Measurements from ENCODE around the gene RNF213. TPM values are rescaled to one million over a fixed set of nuclear protein-coding genes. Genes with fewer than 3 reads are reported as not detected.
"Not testable (repeated sequence)": the region's sequence is repeated elsewhere in the genome, so short reads cannot be mapped to it uniquely, and the experiment has no call there.

Gene RNF213
- total RNA-seq, 2 donors from 2014 or later, result 415 to 602 TPM

DNA sequence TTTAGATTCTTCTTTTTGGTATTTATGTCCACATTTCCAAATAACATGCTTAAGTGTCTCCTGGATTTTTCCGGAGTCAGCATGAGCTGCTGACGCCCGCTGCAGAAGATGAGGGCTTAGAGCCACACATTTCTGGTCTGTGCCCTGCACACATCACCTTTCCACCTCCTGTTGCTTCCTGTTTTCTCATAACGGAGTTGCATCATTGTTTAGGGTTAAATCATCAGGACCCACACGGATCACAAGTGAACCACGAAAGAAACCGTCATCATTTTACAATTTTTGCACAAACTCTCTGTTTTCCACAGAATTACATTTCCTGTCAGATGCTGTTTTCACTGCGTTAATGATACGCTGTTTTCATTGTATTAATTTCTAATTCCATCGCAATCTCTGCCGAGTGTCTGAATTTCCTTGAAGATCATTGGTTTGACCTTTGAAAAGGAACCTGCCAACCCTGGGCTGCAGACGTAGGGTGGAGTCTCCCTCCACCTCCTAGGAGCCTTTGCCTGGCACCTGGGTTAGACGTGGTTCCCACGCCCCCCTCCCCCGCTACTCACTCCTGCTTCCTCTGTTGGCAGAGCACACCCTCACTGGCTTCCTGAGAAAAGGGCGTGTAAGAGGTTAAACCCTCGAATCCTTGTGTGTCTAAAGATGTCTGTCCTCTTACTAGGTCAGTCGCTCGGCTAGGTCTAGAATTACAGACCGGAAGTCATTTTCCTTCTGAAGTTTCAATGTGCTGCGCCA is 68.2 kb downstream of the RNF213 start:
- H3K27ac Mint-ChIP-seq, result peak overlapping the region; percentile 31 to 83
- H3K9me3 Mint-ChIP-seq, result no peaks in the 10 kb centered on the region
- peaks cover 41 to 83% of the 10 kb centered on the region in 2 donors for H3K36me3 Mint-ChIP-seq
- ATAC-seq (peak in 1 of 2 donors; percentile 26), DNase-seq (ENCODE audit: low spot score in 2 of 2) (no peak)

DNA sequence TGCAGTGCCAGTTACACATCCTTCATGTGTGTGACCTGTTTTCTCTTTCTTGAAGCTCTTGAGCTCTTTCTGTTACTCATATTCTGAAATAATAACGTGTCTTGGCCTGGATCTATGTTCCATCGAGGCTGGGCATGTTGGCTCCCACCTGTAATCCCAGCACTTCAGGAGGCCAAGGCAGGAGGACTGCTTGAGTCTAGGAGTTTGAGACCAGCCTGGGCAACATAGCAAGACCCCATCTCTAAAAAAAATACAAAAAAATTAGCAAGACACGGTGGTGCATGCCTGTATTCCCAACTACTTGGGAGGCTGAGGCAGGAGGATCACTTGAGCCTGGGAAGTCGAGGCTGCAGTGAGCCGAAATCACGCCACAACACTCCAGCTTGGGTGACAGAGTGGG is 68.8 kb downstream of the RNF213 start:
- H3K36me3 Mint-ChIP-seq, result peaks cover 41 to 77% of the 10 kb centered on the region in 2 donors
- ATAC-seq; DNase-seq (ENCODE audit: low spot score in 2 of 2); H3K9me3 Mint-ChIP-seq: not testable (repeated sequence)
- peak overlapping the region in 1 of 2 donors; percentile 83 for H3K27ac Mint-ChIP-seq

DNA sequence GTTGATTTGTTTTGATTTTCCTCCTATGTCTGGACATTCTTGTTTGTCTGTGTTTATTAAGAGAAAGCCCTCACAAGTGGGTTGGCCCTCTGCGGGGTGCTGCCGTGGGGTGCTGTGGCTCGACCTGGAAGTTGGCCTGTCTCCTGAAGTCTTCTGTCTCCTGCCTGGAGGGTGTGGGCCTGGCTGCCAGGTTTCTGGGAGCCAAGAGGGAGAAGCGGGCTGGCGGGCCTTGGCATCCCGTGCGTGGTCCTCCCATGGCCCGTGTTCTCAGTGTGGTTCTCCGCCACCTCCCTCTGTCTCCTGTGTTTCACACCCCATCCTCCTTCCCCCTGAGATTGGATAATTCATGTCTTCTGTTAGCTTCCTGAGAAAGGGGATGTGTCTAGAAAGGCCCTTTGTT is 69.6 kb downstream of the RNF213 start:
- Mint-ChIP-seq H3K27ac (peak overlapping the region; percentile 67 to 81), H3K36me3 (peaks cover 39 to 75% of the 10 kb centered on the region in 2 donors)

DNA sequence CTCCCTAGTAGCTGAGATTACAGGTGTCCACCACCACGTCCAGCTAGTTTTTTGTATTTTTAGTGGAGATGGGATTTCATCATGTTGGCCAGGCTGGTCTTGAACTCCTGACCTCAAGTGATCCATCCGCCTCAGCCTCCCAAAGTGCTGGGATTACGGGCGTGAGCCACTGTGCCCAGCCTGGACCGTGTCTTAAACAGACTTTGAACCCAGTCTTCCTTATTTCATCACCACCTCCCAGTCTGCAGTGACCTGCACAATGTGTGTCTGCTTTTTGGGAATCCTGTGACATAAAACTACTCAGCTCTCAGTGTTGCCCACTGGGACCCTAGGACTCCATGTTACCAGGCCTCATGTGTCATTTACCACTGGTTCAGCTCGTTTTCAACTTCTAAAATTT is 70.3 kb downstream of the RNF213 start:
- not testable (repeated sequence) for H3K9me3 Mint-ChIP-seq; ATAC-seq; DNase-seq (ENCODE audit: low spot score in 2 of 2)
- Mint-ChIP-seq H3K36me3 (peaks cover 42 to 73% of the 10 kb centered on the region in 2 donors), H3K27ac (peak overlapping the region; percentile 67 to 81)

More for the DNA sequence above, 69.6 kb downstream of the RNF213 start:
- ATAC-seq, result no peak
- DNase-seq (ENCODE audit: low spot score in 2 of 2), result no peak
- H3K9me3 Mint-ChIP-seq, result no peaks in the 10 kb centered on the region

DNA sequence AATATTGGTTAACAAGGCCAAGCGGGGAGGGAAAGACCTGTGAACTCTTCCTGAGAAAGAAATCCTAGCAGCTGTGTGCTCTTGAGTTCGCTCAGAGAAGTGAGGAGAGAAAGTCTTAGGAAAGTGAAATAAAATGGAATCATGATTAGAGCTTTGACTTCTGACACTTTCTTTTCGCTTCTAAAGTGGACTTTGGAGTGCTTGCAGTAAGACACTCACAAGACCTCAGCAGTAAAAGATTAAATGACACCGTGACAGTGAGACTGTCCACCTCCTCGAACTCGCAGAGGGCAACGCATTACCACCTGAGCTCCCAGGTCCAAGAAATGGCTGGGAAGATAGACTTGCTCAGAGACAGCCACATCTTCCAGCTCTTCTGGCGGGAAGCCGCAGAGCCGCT is 71.2 kb downstream of the RNF213 start:
- H3K9me3 Mint-ChIP-seq, result no peaks in the 10 kb centered on the region
- ATAC-seq (no peak), DNase-seq (ENCODE audit: low spot score in 2 of 2) (no peak)
- peak overlapping the region; percentile 67 to 81 for H3K27ac Mint-ChIP-seq
- peaks cover 42 to 69% of the 10 kb centered on the region in 2 donors for H3K36me3 Mint-ChIP-seq

DNA sequence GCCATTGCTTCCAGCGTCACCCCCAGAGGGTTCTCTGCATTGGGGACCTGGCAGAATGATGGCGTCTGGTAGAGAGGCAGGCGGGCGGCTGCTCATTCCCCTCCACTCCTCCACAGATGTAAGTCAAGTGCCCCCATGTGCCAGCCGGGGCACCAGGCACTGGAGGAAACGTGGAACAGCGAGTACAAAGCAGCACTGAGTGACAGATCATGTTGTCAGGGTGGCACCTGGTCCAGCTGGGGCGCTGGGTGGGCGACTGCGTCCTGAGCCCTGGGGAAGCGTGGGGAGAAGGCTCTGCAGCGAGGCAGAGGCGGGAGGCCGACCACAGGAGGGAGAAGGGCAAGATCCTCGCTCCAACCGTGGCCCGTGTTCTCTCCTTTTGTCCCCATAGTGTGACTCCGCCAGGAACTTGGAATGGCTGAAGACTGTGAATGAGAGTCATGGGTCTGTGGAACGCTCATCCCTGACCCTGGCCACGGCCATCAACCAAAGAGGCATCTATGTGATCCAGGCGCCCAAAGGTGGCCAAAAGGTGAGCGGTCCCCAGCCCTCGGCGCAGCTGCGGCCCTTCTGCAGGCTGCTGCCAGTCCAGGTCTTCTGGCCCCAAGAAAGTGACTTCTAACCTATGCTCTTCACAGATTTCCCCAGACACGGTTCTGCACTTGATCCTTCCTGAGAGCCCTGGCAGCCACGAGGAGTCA is 76.7 kb downstream of the RNF213 start:
- ATAC-seq (no peak), DNase-seq (ENCODE audit: low spot score in 2 of 2) (no peak)
- H3K36me3 Mint-ChIP-seq, result peaks cover 9 to 21% of the 10 kb centered on the region in 2 donors
- H3K9me3 Mint-ChIP-seq, result no peaks in the 10 kb centered on the region
- peak overlapping the region in 1 of 2 donors; percentile 74 for H3K27ac Mint-ChIP-seq

DNA sequence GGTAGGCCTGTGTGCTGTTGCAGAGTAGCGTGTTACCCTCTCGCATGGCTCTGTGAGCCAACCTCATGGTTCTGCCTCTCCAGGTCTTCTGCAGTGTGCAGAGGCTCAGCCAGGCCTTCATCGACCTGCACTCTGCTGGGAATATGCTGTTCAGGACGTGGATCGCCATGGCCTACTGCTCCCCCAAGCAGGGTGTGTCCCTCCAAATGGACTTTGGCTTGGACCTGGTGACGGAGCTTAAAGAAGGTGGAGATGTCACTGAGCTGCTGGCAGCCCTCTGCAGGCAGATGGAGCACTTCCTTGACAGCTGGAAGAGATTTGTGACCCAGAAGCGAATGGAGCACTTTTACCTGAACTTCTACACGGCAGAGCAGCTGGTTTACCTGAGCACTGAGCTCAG is 78.5 kb downstream of the RNF213 start:
- DNase-seq (ENCODE audit: low spot score in 2 of 2), result no peak
- H3K36me3 Mint-ChIP-seq, result peaks cover 16 to 27% of the 10 kb centered on the region in 2 donors
- H3K27ac Mint-ChIP-seq, result peak overlapping the region; percentile 9 to 20
- H3K9me3 Mint-ChIP-seq, result no peaks in the 10 kb centered on the region
- ATAC-seq, result peak in 1 of 2 donors; percentile 8

DNA sequence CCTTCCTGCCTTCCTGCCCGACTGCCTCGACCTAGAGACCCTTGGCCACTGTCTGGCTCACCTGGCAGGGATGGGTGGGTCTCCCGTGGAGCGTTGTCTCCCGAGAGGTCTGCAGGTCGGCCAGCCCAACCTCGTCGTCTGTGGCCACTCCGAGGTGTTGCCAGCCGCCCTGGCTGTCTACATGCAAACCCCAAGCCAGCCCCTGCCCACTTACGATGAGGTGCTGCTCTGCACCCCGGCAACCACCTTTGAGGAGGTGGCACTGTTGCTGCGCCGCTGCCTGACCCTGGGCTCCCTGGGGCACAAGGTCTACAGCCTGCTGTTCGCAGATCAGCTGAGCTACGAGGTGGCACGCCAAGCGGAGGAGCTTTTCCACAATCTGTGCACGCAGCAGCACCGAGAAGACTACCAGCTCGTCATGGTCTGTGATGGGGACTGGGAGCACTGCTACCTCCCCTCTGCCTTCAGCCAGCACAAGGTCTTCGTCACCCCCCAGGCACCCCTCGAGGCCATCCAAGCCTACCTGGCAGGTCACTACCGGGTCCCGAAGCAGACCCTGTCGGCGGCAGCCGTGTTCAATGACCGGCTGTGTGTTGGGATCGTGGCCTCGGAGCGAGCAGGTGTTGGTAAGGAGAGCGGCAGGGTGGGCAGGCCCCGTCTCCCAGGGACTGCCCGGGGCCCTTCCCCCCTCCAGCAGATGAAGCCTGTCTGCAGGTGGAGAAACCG is 79.2 kb downstream of the RNF213 start:
- H3K27ac Mint-ChIP-seq, result peak overlapping the region in 1 of 2 donors; percentile 20
- peak in 1 of 2 donors; percentile 25 for ATAC-seq
- no peak for DNase-seq (ENCODE audit: low spot score in 2 of 2)
- H3K36me3 Mint-ChIP-seq, result peaks cover 23 to 32% of the 10 kb centered on the region in 2 donors
- no peaks in the 10 kb centered on the region for H3K9me3 Mint-ChIP-seq

DNA sequence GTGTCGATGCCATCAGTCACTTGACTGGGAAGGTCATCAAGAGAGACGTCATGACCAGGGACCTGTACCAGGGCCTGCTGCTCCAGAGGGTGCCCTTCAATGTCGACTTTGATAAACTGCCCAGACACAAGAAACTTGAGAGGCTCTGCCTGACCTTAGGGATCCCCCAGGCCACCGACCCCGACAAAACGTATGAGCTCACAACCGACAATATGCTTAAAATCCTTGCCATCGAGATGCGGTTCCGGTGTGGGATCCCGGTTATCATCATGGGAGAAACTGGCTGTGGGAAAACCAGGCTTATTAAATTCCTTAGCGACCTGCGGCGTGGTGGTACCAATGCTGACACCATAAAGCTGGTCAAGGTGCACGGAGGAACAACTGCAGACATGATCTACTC is 84.7 kb downstream of the RNF213 start:
- DNase-seq (ENCODE audit: low spot score in 2 of 2), result no peak
- peaks cover 53 to 56% of the 10 kb centered on the region in 2 donors for H3K36me3 Mint-ChIP-seq
- no peak overlapping the region for H3K27ac Mint-ChIP-seq
- ATAC-seq, result no peak
- no peaks in the 10 kb centered on the region for H3K9me3 Mint-ChIP-seq

DNA sequence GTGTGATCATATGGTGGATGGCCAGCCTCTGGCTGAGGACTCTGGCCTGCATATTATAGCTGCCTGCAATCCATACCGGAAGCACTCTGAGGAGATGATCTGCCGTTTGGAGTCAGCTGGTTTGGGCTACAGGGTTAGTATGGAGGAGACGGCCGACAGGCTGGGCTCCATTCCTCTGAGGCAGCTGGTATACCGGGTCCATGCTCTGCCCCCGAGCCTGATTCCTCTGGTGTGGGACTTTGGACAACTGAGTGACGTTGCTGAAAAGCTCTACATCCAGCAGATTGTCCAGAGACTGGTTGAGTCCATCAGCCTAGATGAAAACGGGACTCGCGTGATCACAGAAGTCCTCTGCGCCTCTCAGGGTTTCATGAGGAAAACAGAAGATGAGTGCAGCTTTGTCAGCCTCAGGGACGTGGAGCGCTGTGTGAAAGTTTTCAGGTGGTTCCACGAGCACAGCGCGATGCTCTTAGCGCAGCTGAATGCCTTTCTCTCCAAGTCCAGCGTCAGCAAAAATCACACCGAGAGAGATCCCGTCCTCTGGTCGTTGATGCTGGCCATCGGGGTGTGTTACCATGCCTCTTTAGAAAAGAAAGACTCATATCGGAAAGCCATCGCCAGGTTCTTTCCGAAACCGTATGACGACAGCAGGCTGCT is 85.3 kb downstream of the RNF213 start:
- peaks cover 53 to 62% of the 10 kb centered on the region in 2 donors for H3K36me3 Mint-ChIP-seq
- no peak overlapping the region for H3K27ac Mint-ChIP-seq
- DNase-seq (ENCODE audit: low spot score in 2 of 2) (no peak), ATAC-seq (no peak)
- no peaks in the 10 kb centered on the region for H3K9me3 Mint-ChIP-seq

DNA sequence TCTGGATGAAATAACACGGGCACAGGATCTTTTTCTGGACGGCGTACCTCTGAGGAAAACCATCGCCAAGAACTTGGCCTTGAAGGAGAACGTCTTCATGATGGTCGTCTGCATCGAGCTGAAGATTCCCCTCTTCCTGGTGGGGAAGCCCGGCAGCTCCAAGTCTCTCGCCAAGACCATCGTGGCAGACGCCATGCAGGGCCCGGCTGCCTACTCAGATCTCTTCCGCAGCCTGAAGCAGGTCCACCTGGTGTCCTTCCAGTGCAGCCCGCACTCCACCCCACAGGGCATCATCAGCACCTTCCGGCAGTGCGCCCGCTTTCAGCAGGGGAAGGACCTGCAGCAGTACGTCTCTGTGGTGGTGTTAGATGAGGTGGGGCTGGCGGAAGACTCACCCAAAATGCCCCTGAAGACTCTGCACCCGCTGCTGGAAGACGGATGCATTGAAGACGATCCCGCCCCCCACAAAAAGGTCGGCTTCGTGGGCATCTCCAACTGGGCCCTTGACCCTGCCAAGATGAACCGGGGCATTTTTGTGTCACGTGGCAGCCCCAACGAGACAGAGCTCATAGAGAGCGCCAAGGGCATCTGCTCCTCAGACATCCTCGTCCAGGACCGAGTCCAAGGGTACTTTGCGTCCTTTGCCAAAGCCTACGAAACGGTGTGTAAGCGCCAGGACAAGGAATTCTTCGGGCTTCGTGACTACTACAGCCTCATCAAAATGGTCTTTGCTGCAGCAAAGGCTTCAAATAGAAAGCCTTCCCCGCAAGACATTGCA is 86.0 kb downstream of the RNF213 start:
- no peaks in the 10 kb centered on the region for H3K9me3 Mint-ChIP-seq
- ATAC-seq (peak in 1 of 2 donors; percentile 7), DNase-seq (ENCODE audit: low spot score in 2 of 2) (no peak)
- peak overlapping the region in 1 of 2 donors; percentile 44 for H3K27ac Mint-ChIP-seq
- H3K36me3 Mint-ChIP-seq, result peaks cover 53 to 60% of the 10 kb centered on the region in 2 donors

DNA sequence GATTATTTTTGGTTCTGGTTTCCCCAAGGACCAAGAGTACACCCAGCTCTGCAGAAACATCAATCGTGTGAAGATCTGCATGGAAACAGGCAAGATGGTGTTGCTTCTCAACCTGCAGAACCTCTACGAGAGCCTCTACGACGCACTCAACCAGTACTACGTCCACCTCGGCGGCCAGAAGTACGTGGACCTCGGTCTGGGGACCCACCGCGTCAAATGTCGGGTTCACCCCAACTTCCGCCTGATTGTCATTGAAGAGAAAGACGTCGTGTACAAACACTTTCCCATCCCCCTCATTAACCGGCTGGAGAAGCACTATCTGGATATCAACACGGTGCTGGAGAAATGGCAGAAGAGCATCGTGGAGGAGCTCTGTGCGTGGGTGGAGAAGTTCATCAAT is 86.9 kb downstream of the RNF213 start:
- H3K27ac Mint-ChIP-seq, result peak overlapping the region in 1 of 2 donors; percentile 94
- ATAC-seq, result no peak
- no peaks in the 10 kb centered on the region for H3K9me3 Mint-ChIP-seq
- H3K36me3 Mint-ChIP-seq, result peaks cover 58 to 65% of the 10 kb centered on the region in 2 donors
- DNase-seq (ENCODE audit: low spot score in 2 of 2), result no peak

DNA sequence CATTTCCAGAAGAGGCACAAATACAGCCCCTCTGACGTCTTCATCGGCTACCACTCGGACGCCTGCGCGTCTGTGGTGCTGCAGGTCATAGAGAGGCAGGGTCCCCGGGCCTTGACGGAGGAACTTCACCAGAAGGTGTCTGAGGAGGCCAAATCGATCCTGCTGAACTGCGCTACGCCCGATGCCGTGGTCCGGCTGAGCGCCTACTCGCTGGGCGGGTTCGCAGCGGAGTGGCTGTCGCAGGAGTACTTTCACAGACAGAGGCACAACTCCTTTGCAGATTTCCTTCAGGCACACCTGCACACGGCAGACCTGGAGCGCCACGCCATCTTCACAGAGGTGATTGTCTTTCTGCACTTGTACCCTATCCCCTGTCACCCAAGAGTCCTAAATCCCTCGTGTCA is 87.3 kb downstream of the RNF213 start:
- peaks cover 62 to 66% of the 10 kb centered on the region in 2 donors for H3K36me3 Mint-ChIP-seq
- peak overlapping the region in 1 of 2 donors; percentile 92 for H3K27ac Mint-ChIP-seq
- H3K9me3 Mint-ChIP-seq, result no peaks in the 10 kb centered on the region
- DNase-seq (ENCODE audit: low spot score in 2 of 2) (no peak), ATAC-seq (no peak)

DNA sequence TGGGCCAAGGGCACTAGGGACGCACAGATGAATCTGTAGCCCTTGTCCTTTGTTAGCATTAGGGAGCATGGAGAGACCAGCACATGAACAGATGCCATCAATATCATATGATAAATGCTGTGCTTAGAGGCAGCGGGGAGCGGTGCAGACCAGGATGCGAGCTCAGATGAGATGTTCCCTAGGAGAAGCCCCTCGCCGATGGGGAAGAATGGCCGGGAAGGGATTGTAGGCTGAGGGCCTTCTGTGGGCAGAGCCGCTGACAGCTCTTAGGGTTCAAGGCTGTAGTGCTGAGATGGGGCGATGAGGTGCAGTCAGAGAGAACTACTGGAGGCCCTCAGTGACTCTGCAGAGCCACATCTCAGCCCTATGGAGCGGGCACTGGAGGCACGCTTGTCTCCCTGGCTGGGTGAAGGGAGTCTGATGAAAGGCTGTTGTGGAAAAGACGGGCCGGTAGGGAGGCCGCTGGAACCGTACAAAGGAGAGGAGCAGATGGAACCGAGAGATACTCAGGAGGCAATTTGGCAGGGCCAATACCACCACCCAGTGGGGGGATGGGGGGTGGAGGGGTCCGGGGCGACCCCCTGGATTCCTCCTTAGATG is 88.0 kb downstream of the RNF213 start:
- Mint-ChIP-seq H3K9me3 (no peaks in the 10 kb centered on the region), H3K27ac (peak overlapping the region; percentile 8 to 92), H3K36me3 (peaks cover 59 to 60% of the 10 kb centered on the region in 2 donors)
- ATAC-seq (peak in 1 of 2 donors; percentile 6), DNase-seq (ENCODE audit: low spot score in 2 of 2) (no peak)

DNA sequence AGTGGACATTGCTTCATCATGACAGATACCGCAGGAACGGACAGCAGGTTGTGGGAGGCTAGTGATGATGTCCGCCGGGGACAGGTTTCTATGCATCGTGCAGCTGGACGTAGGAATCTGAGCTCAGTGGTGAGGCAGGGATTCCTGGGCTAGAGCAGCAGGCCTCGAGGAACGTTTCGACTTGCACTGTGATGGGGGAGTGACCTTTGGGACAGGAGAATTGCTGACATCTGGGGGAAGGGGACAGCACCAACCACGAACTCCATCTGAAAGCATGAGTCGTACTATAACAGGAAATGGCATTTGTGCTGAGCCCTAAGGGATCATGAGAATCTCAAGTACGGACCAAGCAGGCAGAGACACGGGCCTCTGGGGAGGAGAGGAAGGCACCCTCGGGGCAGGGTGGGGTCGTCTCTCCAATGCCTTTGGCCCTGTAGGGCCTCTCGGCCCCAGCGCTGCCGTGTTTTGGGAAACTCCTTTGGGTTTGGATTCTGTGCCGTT is 88.5 kb downstream of the RNF213 start:
- DNase-seq (ENCODE audit: low spot score in 2 of 2), result no peak
- peak overlapping the region; percentile 8 to 92 for H3K27ac Mint-ChIP-seq
- ATAC-seq, result peak; percentile 8 to 81

More for the DNA sequence above, 88.5 kb downstream of the RNF213 start:
- Mint-ChIP-seq H3K36me3 (peaks cover 56 to 58% of the 10 kb centered on the region in 2 donors), H3K9me3 (no peaks in the 10 kb centered on the region)
